ENCODE results near the gene UGT1A9.

DNA sequence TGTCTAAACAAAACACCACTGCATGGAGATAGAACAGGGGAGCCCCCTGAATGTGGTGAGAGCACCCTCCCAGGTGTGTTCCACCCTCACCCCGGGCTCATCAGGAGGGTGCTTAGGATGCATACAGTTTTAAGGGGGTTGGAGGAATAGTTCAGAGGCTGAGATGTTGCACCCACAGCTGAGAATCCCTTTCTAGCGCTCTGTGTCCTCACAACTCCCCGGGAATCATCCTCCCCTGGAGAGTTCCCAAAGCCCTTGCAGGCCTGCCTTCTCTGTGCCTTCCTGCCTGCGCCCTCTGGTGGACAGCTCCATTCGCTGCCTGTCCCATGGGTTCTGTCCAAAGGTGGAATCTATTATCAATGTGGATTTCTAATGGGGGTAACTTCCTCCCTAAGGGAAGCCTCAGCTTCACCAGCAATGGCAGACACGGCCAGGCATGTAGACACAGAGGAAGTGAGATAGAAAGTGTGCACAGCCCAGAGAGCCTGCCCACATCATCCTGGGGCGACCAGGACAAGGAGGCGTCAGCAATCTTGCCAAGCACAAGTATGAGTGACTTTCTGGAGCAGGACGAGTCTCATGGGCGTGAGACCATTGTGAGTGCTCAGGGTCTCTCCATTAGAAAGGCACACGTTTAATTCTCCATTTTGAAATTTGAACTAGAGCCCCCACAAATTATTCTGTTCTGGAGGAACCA, 39.8 kb downstream of the UGT1A9 start:
- TF ChIP-seq CTCF (conservative IDR thresholded peaks at IDR 0.05 in 1 of 2, IDR thresholded peaks at IDR 0.05 in 1 of 2; ENCODE audit: low read depth in 1 of 2, low read length in 2 of 2) (peak; percentile 88 to 94), EZH2 (IDR thresholded peaks at IDR 0.05; ENCODE audit: low read length, missing control alignments) (no peak)

Measured in fibroblast of lung (primary cell).